Transverse colon (tissue), 4 donors: ENCODE data around the gene HOXC9. TPM values are rescaled to one million over a fixed set of nuclear protein-coding genes. Genes with fewer than 3 reads are reported as not detected.

Experiments
- small RNA-seq, 4 donors: library from RNA; depleted of rRNA; stranded (forward); fragments of <200 nt; gene quantifications; one replicate each; pipeline ENCODE3, GENCODE V24; 2016
- total RNA-seq, 4 donors: library from RNA; depleted of rRNA; stranded (reverse); fragments of >200 nt; gene quantifications; one replicate each; pipeline ENCODE4 v1.1.0, GENCODE V29; 2016

Gene HOXC9
- total RNA-seq, 4 donors from 2014 or later, result not detected

Small RNA genes within 50 kb of the gene (small RNA-seq; reads per million reads assigned to genes)
- 0 reads per million in 4 donors for gene AC012531.3
- gene AC012531.4, result 0 reads per million in 4 donors
- 0 reads per million in 4 donors for gene HOXC5
- 94.5 to 249 (median 122) reads per million in 4 donors for gene MIR196A2
- gene MIR615, result 0.24 to 2.5 (median 1.1) reads per million in 4 donors
- gene RF01905, result 0 reads per million in 4 donors
- 0 reads per million in 4 donors for gene RF01906

Other genes with a start within 250 kb of the HOXC9 start
- gene CISTR, start 248.2 kb upstream of the HOXC9 start, total RNA-seq, result not detected
- not detected for gene HOXC13, start 61.3 kb upstream of the HOXC9 start, total RNA-seq
- gene HOXC12, start 45.3 kb upstream of the HOXC9 start, total RNA-seq, result not detected
- not detected for gene HOXC11, start 27.0 kb upstream of the HOXC9 start, total RNA-seq
- not detected for gene HOTAIR, start 25.2 kb upstream of the HOXC9 start, total RNA-seq
- not detected for gene HOXC10, start 15.0 kb upstream of the HOXC9 start, total RNA-seq
- gene HOXC8, start 8.8 kb downstream of the HOXC9 start, total RNA-seq, result not detected
- under 1 TPM in 1 of 4 donors, not detected in 3; 0.48 TPM for gene HOXC6, start 28.3 kb downstream of the HOXC9 start, total RNA-seq
- under 1 TPM in 2 of 4 donors, not detected in 2; 0.27 to 0.60 TPM for gene HOXC5, start 32.9 kb downstream of the HOXC9 start, total RNA-seq
- gene HOXC4, start 53.7 kb downstream of the HOXC9 start, total RNA-seq, result under 1 TPM in 2 of 4 donors, not detected in 2; 0.64 to 0.68 TPM
- gene SMUG1, start 188.8 kb downstream of the HOXC9 start, total RNA-seq, result 10 to 100 TPM; 46.0 to 91.3 (median 50.1) TPM